GM21723 (cell line): ENCODE results near the gene CBFA2T3.

Experiments
- ATAC-seq: cut with Tn5 transposase; IDR thresholded peaks from one replicate; pipeline ENCODE4 v1.9.1; 2021; ENCODE audit warnings: mild to moderate bottlenecking, moderate library complexity; ENCODE audit not compliant: unreplicated experiment

CBFA2T3 gene

GRCh38 chr16:88844419-88845036 lies 132.5 kb downstream of the CBFA2T3 start:
- ATAC-seq, result no peak

GRCh38 chr16:88843256-88843655 lies 133.8 kb downstream of the CBFA2T3 start:
- no peak for ATAC-seq

- no peak for ATAC-seq
Measured at GRCh38 chr16:88842806-88843205, 134.2 kb downstream of the CBFA2T3 start.

GRCh38 chr16:88842308-88842756 lies 134.7 kb downstream of the CBFA2T3 start:
- no peak for ATAC-seq

- ATAC-seq, result no peak
Measured at GRCh38 chr16:88841521-88842307, 135.3 kb downstream of the CBFA2T3 start.

GRCh38 chr16:88840600-88841215 lies 136.3 kb downstream of the CBFA2T3 start:
- ATAC-seq, result no peak

DNA sequence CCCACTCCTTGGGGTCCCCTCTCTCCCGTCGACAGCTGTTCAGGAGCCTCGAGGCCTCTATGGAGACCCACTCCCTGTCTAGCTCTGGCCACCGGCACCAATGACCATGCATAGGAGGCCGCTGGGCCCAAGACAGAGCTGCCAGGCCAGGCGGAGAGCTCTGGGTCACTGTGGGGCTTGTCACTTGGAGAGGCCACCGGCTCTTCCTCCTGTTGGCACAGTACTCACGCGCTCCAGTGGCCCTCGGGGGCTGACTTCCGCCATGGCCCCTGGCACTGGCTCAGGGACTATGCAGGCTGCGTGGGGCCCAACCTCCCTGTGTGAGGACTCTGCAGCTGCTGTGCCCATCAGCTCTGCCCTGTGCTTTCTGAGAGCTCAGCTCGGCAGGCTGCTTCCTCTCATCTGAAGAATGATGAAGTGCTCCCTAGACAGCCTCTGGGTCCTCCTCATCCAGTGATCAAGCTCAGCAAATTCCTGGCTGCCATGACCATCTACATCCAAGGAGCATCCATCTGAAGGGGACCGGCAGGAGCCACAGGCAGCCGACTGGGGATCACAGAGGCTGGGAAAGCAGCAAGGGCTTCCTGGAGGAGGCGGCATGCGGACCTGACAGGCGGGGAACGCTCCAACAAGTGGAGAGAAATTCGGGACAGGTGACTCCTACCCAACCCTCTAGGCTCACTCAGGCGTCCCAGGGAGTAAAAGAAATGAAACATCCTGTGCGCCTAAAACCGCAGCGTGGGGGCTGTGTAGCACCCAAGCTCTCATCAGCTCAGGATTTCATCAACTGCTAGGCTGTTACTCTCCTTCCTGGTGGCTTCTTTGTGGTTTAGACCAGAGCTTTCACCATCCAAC lies 137.0 kb downstream of the CBFA2T3 start:
- ATAC-seq, result no peak

- ATAC-seq, result no peak
Measured at GRCh38 chr16:88839026-88839529, 137.9 kb downstream of the CBFA2T3 start.

GRCh38 chr16:88838566-88838965 lies 138.4 kb downstream of the CBFA2T3 start:
- ATAC-seq, result no peak

GRCh38 chr16:88837806-88838205 lies 139.2 kb downstream of the CBFA2T3 start:
- ATAC-seq, result no peak

DNA sequence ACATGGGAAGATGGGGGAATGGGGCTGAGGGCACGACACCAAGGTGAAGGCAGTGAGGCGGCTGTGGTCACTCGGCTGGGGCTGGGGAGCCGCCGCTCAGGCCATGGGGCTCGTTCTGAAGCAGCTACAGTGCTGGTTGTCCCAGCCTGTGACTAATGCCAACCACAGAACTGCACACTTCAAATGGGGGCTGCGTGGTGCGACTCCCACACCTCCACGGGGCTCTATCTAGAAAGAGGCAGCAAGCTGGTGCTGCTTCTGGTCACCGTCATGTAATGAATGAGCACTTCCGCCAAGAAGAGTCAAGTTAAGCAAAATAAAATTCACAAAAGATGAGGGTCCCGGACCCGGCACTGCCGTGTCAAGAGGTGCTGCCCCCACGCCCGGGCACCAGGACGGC lies 140.2 kb downstream of the CBFA2T3 start:
- no peak for ATAC-seq

DNA sequence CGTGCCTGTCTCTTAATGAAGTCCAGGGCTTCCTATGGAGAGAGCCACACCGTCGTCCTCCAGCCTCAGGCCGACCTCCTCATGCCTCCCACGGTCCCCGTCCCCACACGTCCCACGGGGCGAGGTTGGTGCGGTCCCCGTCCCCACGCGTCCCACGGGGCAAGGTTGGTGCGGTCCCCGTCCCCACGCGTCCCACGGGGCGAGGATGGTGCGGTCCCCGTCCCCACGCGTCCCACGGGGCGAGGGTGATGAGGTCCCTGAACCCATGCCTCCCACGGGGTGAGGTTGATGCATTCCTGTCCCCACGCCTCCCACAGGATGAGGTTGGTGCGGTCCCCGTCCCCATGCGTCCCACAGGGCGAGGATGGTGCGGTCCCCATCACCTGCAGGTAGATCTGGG lies 141.2 kb downstream of the CBFA2T3 start:
- no peak for ATAC-seq

DNA sequence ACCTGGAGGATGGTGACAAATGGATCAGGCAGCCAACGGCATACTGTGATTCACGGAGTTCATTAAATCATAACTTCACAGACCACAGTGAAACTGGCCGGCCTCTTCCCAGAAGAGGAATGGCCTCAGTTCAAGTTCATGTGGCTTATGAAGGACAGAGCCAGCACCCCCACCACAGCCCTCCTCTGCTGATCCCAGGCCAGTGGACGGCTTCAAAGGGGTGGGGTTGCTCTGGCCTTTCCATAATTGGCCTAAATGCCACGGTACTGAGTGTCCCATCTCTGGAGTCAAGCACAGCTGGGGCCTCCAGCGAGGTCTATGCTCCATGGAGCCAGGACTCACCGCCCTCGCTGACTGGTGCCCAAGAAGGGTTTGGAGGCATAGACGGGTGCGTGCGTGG lies 141.6 kb downstream of the CBFA2T3 start:
- ATAC-seq, result no peak

DNA sequence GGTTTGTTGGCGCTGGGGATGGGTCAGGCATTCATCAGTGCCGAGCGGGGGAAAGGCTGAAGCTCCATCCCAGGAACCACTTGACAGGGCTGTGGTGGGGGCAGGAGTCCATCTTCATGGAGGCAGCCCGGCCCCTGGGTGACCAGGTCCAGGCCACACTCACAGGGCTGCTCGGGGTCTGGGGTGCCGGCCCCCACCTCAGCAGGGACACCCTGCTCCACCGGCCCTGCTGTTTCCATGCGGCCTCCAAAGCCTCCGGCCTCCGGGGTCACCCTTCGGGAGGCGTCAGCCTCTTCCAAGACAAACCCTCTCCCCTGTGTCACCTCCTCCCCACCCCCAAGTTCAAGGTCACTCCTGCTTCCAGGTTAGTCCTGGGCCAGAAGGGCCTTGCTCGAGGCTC lies 142.3 kb downstream of the CBFA2T3 start:
- ATAC-seq, result no peak

DNA sequence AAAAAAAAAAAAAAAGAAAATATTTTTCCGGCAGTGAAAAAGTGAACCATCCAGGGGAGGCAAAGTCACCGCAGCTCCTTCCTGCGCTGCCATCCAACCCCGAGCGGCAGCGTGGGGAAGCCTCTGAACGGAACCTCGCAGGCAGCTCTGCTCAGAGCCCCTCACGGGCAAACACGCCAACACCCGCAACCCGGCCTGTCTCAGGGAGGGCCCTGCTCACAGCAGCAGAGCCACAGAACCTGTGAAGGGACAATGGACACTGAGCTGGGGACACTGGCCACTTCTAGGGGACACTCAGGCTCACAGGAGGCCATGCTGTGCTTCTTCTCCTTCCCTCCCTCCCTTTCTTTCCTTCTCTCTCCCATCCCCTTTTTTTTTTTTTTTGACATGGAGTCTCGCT lies 143.9 kb downstream of the CBFA2T3 start:
- no peak for ATAC-seq

DNA sequence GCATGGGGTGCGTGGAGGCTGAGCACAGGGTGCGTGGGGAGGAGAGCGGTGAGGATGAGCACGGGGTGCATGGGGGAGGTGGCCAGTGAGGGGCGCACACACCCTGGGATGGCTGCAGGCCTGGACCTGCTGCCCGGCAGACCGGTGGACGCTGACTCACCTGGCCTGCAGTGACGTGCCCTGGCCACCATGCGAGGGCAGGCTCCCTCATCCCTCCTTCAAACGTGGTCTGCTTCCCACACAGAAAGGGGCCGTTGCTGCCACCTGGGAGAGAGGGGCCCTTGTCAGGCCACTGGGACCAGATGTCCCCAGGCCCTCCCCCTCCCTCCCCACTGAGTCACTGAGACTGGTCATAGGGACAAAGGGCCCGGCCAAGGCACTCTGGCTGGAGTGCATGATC lies 145.2 kb downstream of the CBFA2T3 start:
- no peak for ATAC-seq

DNA sequence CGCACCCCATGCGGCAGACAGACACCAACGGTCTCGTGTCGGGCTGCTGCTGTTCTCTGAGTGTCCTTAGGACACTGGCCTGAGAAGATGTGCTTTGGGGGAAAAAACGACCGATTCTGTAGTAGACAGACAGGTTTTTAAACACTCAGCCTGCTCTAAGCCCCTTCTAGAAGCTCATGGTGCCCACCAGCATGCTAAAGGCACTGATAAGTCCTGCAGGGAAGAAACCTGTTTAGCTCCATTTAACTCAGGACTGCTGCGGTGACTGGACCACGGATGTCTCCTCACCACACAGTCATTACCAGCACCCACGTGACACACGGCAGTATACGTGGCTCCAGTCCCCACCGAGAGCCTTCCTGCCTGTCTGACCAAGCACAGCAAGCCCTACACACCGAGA lies 146.2 kb downstream of the CBFA2T3 start:
- ATAC-seq, result no peak

DNA sequence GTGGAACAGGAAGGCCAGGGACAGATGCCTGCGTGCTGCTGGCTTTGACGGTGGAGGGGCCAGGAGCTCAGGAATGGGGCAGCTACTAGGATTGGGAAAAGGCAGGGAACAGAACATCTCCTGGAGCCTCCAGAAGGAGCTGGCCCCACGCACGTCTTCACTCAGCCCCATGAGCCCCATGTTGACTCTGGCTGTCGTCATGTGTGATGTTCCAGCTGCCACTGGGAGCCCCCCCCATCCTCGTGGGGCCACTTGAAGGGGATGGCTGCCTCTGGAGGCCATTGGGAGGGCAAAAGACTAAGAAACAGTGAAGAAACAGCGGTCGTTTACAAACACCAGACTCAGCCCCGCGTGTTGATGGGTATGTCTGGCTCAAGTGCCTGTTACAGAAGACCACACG lies 146.7 kb downstream of the CBFA2T3 start:
- ATAC-seq, result no peak

DNA sequence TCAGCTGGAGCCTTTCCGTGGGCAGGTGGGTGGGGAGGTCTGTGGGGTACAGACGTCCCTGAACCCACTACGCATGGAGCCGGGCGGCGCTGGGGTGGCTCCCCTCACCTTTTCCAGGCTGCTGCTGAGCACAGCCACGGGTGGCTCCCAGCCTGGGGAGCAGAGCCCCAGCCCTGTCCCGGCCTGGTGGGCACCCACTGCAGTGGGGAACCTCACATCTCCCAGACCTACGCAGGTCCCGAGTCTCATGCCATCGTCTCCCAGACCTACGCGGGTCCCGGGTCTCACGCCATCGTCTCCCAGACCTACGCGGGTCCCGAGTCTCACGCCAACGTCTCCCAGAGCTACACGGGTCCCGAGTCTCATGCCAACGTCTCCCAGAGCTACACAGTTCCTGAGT lies 148.3 kb downstream of the CBFA2T3 start:
- ATAC-seq, result no peak

DNA sequence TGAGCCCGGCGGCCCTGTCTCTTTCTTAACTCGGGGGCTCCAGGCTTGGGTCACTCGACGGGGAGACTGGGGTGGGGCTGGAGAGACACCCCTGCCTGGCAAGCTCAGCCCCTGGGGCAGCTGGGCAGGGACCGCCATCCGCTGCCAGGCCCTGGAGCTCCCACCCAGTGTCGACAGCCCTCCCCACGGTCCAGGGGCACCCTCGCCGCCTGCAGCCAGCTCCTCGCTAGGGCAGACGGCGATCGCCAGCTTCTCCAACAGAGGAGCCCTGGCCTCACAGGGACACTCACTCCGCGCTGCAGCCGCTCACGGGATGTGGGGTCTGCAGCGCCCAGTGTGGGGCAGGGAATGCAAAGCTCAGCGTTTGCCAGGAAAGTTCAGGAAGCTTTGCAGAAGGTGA lies 149.3 kb downstream of the CBFA2T3 start:
- ATAC-seq, result no peak
